Lung (tissue), 12 donors: ENCODE data around the gene ONECUT3. TPM values are rescaled to one million over a fixed set of nuclear protein-coding genes. Genes with fewer than 3 reads are reported as not detected.

Experiments
- ATAC-seq: fragments of 200-7000 bp; cut with Tn5 transposase; one replicate; pipeline ENCODE4 v1.9.1; 2020; ENCODE audit warnings: moderate number of reproducible peaks; ENCODE audit not compliant: insufficient read depth, low FRiP score
- DNase-seq, 3 donors: peaks; one replicate each; pipeline ENCODE4 v3.0.0-alpha.2; 2013 to 2017
- H3K27ac ChIP-seq, 2 donors: one replicate each; pipeline ENCODE4 v1.5.1; 2013; ENCODE audit warnings: mild to moderate bottlenecking in 2 of 2, moderate library complexity in 2 of 2, control low read depth in 1 of 2, inconsistent platforms in 1 of 2, low read depth in 1 of 2, low read length in 1 of 2
- H3K27me3 ChIP-seq, 3 donors: one replicate each; pipeline ENCODE4 v1.5.1; 2013; ENCODE audit warnings: low read length in 2 of 3; ENCODE audit not compliant: control insufficient read depth in 3 of 3, insufficient read depth in 3 of 3
- H3K36me3 ChIP-seq, 4 donors: one replicate each; pipeline ENCODE4 v1.5.1; 2013; ENCODE audit warnings: low read length in 4 of 4, mild to moderate bottlenecking in 1 of 4, moderate library complexity in 1 of 4; ENCODE audit not compliant: control insufficient read depth in 4 of 4, insufficient read depth in 4 of 4
- H3K4me1 ChIP-seq, 5 donors: one replicate each; pipeline ENCODE4 v1.5.1; 2013; ENCODE audit warnings: low read length in 5 of 5, mild to moderate bottlenecking in 2 of 5, moderate library complexity in 1 of 5; ENCODE audit not compliant: control insufficient read depth in 5 of 5, insufficient read depth in 5 of 5
- H3K4me3 ChIP-seq: one replicate; pipeline ENCODE4 v1.5.1; 2013; ENCODE audit warnings: mild to moderate bottlenecking, control low read depth, moderate library complexity
- H3K9ac ChIP-seq, 2 donors: one replicate each; pipeline ENCODE4 v1.5.1; 2013; ENCODE audit warnings: low read length in 2 of 2, control low read depth in 1 of 2; ENCODE audit not compliant: insufficient read depth in 1 of 2
- H3K9me3 ChIP-seq, 4 donors: one replicate each; pipeline ENCODE4 v1.5.1; 2013; ENCODE audit warnings: low read length in 3 of 4, mild to moderate bottlenecking in 1 of 4, moderate library complexity in 1 of 4; ENCODE audit not compliant: control insufficient read depth in 4 of 4, insufficient read depth in 3 of 4
- WGBS, 2 donors: extraction: QIAGEN DNeasy Blood & Tissue Kit; methylation state at CpG; one replicate each; pipeline ENCODE4 v1.1.7; 2013; 5-methylcytosine and 5-hydroxymethylcytosine counted together
- polyA plus RNA-seq, 2 donors: library from polyadenylated mRNA; stranded (reverse); fragments of 200-250 nt; gene quantifications; one replicate each; pipeline ENCODE4 v1.2.1, GENCODE V29; 2013
- total RNA-seq, 2 donors: library from RNA; depleted of rRNA in 1 of 2; stranded (reverse); fragments of >200 nt in 1 of 2; gene quantifications; one replicate each; pipeline ENCODE4 v1.2.1, GENCODE V29; 2014 to 2021
- TF ChIP-seq, protein P1 (sequence below): IDR thresholded peaks from 2 replicates; pipeline ENCODE4 v1.5.1; 2012; ENCODE audit warnings: mild to moderate bottlenecking; ENCODE audit errors: control extremely low read depth, extremely low read depth
- donor health status: control.
- donor health status: control.
- donor health status: Bipolar disorder and iron deficiency.
- donor health status: healthy.
- donor health status: DM: yes; HTN: yes; CAD: no.

The ONECUT3 gene
- total and polyA plus RNA-seq, 4 donors = not detected

DNA sequence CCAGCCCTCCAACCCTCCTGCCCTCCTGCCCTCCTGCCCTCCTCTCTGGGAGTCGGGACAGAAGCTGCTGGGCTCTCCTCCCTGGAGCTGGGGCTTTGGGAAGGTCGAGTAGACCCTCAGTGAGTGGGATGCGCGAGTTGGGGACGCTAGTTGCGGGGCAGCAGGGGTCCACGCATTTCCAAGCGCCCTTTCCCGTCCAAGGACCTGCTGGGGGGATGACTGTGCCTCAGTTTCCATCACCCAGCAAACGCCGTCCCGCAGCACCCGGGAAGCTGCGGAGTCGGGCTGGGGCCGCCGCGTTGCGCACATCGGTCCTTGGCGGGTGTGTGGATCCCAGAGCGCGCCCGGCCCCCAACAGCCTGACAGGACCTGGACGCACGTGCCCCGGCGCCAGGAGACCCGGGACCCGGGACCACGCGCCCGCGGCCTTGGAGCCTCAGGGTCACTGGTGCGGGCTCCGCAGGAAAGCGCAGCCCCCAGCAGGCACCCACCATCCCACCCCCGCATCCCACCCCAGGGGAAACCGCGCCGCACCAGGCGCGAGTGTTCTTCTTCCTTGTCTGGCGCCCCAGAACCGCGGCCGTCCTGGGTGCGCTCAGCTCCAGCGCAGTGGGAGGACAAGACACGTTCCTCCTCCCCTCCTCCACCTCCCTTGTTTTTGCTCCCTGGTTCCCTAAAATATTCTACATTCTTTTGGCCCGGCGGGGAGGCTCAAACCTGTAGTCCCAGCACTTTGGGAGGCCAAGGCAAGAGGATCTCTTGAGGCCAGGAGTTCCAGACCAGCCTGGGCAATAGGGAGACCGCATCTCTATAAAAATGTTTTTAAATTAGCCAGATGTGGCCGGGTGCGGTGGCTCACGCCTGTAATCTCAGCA is 9.2 kb downstream of the ONECUT3 start:
- ATAC-seq (no peak), DNase-seq (no peak)
- TF ChIP-seq, protein P1, sequence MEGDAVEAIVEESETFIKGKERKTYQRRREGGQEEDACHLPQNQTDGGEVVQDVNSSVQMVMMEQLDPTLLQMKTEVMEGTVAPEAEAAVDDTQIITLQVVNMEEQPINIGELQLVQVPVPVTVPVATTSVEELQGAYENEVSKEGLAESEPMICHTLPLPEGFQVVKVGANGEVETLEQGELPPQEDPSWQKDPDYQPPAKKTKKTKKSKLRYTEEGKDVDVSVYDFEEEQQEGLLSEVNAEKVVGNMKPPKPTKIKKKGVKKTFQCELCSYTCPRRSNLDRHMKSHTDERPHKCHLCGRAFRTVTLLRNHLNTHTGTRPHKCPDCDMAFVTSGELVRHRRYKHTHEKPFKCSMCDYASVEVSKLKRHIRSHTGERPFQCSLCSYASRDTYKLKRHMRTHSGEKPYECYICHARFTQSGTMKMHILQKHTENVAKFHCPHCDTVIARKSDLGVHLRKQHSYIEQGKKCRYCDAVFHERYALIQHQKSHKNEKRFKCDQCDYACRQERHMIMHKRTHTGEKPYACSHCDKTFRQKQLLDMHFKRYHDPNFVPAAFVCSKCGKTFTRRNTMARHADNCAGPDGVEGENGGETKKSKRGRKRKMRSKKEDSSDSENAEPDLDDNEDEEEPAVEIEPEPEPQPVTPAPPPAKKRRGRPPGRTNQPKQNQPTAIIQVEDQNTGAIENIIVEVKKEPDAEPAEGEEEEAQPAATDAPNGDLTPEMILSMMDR = no peak
- peaks cover 0 to 12% (median 0%) of the 10 kb centered on the region in 5 donors for H3K4me1 ChIP-seq
- no peak overlapping the region for H3K9ac ChIP-seq
- no peak overlapping the region for H3K4me3 ChIP-seq
- H3K27me3 ChIP-seq = peaks cover 31 to 97% (median 69%) of the 10 kb centered on the region in 3 donors
- WGBS, 2 donors = 5 to 8% methylated on average over 46 to 56 of the region's 56 CpGs
- H3K9me3 ChIP-seq = peaks cover 0 to under 1% (median 0%) of the 10 kb centered on the region in 4 donors
- no peak overlapping the region for H3K27ac ChIP-seq
- no peaks in the 10 kb centered on the region for H3K36me3 ChIP-seq

DNA sequence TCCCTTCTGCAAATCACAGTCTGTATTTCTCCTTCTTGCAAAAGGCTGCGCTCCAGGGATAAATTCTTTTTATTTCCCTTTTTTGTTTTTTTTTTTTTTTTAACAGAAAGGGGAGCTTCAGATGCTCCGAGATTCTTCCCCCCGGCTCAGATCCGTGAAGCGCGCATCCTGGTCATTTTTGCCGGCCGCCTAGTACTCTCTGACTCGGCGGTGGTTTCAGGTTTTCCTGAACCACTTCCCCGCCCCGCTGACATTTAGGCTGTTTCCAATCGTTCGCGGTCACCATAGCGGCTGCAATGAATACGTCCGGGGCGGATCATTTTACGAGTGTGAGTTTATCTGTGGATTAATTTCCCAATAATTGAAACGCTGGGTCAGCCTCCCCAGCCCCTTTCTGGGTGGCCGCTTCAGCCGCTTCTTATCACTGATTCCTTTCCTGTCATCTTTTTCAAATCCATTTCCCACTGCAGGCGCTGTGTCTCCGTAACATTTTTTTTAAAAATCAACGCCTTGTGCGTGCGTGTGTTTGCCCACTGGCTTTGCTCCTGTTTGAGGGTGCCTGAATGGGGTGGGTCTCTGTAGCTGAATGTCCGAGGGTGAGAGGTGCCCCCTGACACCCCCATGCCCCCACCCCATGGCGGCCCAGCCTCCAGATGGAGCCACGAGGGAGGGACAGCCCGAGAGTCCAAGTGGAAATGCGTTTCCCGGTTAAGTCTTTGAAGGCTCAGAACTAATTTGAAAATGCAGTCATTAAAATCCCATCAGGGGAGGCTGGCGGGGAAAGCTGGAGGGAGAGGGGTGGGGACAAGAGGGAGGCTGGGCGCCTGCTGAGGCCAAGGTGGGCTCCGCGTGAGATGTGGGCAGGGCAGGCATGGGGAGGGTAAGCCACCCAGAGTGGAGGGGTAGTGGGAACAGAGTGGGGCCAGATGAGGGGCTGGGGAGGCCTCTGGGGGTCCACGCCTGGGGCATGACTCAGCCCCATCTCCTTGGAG is 10.6 kb downstream of the ONECUT3 start:
- no peak overlapping the region for H3K4me3 ChIP-seq
- peaks cover 0 to 12% (median 0%) of the 10 kb centered on the region in 5 donors for H3K4me1 ChIP-seq
- ATAC-seq (no peak), DNase-seq (peak; percentile 62 to 76 (median 68))
- 7 to 8% methylated on average over 39 of the region's 39 CpGs for WGBS, 2 donors
- TF ChIP-seq, protein P1 = no peak
- H3K9me3 ChIP-seq = no peaks in the 10 kb centered on the region
- no peaks in the 10 kb centered on the region for H3K36me3 ChIP-seq
- H3K9ac ChIP-seq = no peak overlapping the region
- H3K27me3 ChIP-seq = peaks cover 25 to 92% (median 64%) of the 10 kb centered on the region in 3 donors
- no peak overlapping the region for H3K27ac ChIP-seq

DNA sequence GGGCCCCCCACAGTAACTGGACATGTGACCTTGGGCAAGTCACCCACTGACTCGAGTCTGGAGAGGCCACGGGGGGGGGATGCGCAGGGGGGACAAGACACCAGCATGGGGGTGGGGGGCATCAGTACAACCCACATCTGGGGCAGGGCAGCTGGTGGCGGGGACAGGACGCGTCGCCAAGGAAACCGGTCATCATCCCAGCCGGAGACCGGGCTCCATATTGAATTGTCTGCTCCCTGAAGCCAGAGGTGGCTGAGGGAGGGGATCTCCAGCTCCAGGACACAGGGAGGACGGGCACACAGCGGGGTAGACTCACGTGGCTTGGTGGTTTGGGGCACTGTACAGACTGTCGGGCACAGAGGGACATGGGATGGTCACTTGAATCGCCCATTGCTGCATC is 11.4 kb downstream of the ONECUT3 start:
- no peak for ATAC-seq
- H3K27me3 ChIP-seq = peaks cover 23 to 90% (median 59%) of the 10 kb centered on the region in 3 donors
- no peak overlapping the region for H3K4me3 ChIP-seq
- H3K4me1 ChIP-seq = peaks cover 0 to 12% (median 0%) of the 10 kb centered on the region in 5 donors
- DNase-seq = no peak
- no peak overlapping the region for H3K9ac ChIP-seq
- H3K27ac ChIP-seq = no peak overlapping the region
- 6 to 10% methylated on average over 15 of the region's 15 CpGs for WGBS, 2 donors
- TF ChIP-seq, protein P1 = no peak
- H3K9me3 ChIP-seq = peaks cover 0 to under 1% (median 0%) of the 10 kb centered on the region in 4 donors
- no peaks in the 10 kb centered on the region for H3K36me3 ChIP-seq
